Measurements from ENCODE around the gene STX2.
"Not testable (repeated sequence)": the region's sequence is repeated elsewhere in the genome, so short reads cannot be mapped to it uniquely, and the experiment has no call there.

Gene STX2

GRCh38 chr12:130795906-130796305, 43.1 kb downstream of the STX2 start:
- no peak for DNase-seq

GRCh38 chr12:130793554-130793849, 45.5 kb downstream of the STX2 start:
- no peak for DNase-seq

- DNase-seq = no peak
These were observed 46.1 kb downstream of the STX2 start for GRCh38 chr12:130792821-130793553.

DNA sequence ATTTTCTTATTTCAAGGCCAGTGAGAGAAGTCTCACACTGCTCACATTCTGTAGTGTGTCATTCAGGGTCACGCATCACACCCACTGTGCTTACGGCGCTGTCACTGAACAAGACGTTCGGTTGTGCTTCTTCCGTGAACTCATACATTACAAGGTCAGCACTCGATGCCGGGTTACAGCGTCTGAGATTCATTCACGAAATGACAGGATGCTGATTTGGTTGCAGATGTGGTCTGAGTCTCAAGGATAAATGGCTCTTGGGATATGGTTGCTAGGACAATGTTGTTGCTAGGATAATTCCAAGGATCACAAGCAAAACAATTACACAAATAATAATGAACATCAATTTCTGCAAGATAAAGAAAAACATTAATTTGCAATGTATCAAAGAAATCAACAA, 47.4 kb downstream of the STX2 start:
- no peak for DNase-seq

GRCh38 chr12:130788515-130788914, 50.5 kb downstream of the STX2 start:
- no peak for DNase-seq

DNA sequence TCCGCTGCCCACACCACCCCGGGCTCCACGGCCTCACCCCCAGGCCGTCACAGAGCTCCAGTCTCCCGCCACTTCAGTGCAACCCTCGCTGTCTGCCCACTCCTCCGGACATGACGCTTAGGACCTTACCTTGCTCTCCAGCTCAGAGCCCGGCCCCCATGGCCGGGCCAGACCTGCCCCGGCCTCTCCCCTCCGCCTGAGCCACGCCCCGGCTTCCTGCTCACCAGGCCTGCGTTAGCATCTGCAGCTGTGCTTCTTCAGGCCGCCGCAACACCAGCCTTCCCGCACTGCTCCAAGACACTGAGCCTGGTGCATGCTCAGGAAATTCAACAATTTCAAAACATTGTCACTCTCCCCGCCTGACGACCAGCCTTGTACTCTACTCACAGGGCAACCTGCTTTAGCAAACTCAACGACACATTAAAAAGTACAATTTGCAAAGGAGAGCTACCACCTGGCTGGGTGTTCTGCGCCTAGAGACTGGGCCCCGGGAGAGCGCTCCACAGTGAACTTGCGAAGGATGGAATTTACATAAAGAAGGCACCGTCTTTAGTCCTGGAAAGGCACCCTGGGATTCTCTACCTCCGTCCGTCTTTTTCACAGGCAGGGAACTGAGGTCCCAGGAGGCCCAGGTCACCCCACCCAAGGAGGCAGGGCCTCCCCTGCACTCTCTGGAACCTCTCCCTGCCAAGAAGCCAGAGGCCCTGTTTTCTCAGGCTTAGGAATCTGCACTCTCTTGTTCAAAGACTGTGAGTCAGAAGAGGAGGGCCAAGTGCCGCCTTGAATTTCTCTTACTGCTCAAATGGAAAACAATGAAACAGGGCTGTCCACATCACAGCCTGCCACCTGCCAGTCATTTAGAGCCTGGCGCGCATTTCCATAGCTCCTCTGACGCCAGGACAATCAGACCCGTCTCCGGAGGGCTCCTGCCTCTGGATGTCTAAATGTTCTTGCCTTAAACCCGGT, 51.3 kb downstream of the STX2 start:
- no peak for DNase-seq

- DNase-seq = no peak
These were observed 52.0 kb downstream of the STX2 start for GRCh38 chr12:130787041-130787440.

GRCh38 chr12:130783110-130783715, 55.8 kb downstream of the STX2 start:
- no peak for DNase-seq

- not testable (repeated sequence) for DNase-seq
These were observed 56.8 kb downstream of the STX2 start for GRCh38 chr12:130782245-130782644.

- DNase-seq = no peak
These were observed 58.0 kb downstream of the STX2 start for GRCh38 chr12:130780880-130781575.

DNA sequence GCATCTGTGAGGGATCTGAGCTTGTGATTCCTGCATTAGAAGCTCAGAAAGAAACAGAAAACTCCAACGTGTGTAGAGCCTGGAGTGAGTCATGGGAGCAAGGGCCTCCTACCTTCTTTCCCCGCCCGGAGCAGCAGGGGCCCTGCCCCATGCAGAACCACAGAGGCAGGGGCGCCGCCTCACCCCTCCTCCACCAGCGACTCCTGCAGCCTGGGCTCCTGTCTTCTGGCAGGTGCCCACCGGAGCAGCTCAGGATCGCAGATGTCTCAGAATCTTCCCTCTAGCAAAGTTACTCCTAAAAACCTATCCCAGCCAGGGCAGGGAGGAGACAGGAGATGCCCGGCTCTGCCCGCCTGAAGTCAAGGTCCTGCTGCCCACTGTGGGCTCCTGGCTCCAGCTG, 58.7 kb downstream of the STX2 start:
- DNase-seq = no peak

DNA sequence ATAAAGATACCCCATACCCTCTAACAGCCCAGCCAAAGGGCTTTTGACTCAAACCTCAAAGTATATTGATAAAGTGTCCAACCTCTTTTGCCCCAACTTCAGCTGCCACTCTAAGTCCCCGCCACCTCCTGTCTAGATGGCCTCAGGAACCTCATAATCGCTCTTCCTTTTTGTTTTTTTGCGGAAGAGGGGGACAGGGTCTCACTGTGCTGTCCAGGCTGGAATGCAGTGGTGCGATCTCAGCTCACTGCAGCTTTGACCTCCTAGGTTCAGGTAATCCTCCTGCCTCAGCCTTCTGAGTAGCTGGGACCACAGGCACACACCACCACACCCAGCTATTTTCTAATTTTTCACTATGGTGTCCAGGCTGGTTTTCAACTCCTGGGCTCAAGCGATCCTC, 60.3 kb downstream of the STX2 start:
- no peak for DNase-seq

- DNase-seq = no peak
These were observed 62.2 kb downstream of the STX2 start for GRCh38 chr12:130776857-130777339.

DNA sequence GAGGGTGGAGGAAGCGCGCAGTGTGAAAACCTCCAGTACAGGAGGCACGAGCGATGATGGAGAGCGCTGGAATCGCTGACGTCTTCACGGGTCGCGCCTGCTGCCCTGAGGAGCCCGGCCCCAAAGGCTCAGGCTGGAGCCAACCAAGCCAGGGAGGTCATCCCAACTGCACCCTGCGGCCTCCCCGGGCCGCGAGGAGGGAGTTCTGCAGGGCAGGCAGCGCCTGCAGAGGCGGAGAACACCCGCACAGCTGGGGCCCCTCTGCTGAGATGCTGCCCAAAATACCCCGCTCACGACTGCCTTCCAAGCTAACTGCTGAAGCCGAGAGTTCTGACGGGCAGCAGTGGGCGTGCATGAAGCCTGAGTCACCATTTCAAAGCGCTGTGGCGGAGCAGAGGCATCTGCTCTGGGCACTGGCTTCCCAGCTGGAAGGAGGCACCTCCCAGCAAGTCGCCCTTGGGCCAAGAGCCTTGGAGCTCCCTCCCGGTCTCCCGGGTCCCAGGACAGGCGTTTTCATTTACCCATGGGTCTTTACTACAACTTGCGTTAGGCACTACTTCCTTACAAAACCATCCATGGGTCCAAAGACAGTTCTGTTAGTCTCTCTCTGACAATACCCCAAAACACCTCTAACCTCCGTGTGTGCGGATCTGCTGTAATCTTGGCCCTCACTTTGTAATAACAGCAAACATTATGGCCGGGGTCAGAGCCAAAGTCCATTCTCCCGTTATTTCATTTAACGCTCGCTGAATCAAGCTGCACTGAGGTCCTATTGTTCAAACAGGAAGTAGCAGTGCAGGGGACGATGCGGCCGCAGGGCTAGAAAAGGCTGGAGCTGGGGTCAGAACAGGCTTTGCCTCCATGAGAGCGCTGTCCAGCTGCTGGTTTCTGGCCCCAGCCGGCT, 62.8 kb downstream of the STX2 start:
- peak; percentile 50 for DNase-seq

DNA sequence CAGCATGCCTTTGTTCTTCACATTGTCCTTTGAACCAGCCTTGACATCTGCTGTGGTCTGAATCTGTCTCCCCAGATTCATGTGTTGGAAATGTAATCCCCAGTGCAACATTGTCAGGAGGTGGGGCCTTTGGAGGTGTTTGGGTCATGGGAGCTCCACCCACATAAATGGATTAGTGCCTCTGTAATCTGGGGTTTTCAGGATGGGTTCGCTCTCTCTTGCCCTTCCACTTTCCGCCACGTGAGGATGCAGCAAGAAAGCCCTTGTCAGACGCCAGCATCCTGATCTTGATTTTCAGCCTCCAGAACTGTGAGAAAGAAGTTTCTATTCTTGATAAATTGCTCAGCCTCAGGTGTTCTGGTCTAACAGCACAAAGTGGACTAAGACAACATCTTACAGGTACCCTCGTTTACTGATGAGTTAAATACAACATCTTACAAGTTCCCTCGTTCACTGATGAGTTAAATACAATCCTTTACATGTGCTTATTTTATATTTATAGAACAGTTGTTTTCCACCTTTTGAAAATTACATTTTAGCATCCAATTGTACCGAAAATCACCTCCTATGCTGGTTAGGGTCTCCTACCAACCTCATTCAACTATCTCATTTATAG, 68.5 kb downstream of the STX2 start:
- DNase-seq = no peak

GRCh38 chr12:130768120-130768519, 70.9 kb downstream of the STX2 start:
- no peak for DNase-seq

GRCh38 chr12:130766470-130766869, 72.6 kb downstream of the STX2 start:
- no peak for DNase-seq

GRCh38 chr12:130765186-130765659, 73.8 kb downstream of the STX2 start:
- DNase-seq = no peak

- DNase-seq = no peak
These were observed 74.4 kb downstream of the STX2 start for GRCh38 chr12:130764475-130765185.

DNA sequence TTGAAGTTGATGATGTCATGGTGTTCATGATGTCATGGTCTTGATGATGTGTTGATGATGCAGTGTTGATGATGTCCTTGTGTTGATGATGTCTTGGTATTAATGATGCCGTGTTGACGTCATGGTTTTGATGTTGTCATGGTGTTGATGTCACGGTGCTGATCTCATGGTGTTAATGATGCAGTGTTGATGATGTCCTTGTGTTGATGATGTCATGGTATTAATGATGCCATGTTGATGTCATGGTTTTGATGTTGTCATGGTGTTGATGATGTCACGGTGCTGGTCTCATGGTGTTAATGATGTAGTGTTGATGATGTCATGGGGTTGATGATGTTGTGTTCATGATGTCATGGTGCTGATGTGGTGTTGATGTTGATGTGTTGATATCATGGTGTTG, 75.0 kb downstream of the STX2 start:
- DNase-seq = no peak

- no peak for DNase-seq
These were observed 76.8 kb downstream of the STX2 start for GRCh38 chr12:130762319-130762675.

Data from activated T-cell treated with anti-CD3 and anti-CD28 coated beads, Interleukin-2, amount 50 U/mL, for 1 hour (primary cell).